T-cell (primary cell): ENCODE results near the gene UBA52. TPM values are rescaled to one million over a fixed set of nuclear protein-coding genes. Genes with fewer than 3 reads are reported as not detected.

Source experiments
- ATAC-seq, 4 experiments: fragments of 200-7000 bp in 3 of 4; fragments of 150-1000 bp in 1 of 4; cut with Tn5 transposase; replicated peaks in 1 of 4; 1 replicate in 3 of 4; 2 replicates in 1 of 4; pipeline ENCODE4 v1.10.0; 2021; ENCODE audit warnings: moderate library complexity in 3 of 4, mild to moderate bottlenecking in 2 of 4, moderate number of reproducible peaks in 1 of 4
- CTCF ChIA-PET, 2 donors: fragments of 300-600 bp; sonication (Branson Sonifier 250); formaldehyde crosslinking; loops; one replicate each; lab custom pipeline; 2022; ENCODE audit warnings: antibody characterized with exemption in 2 of 2; lab: Charles Lee
- POLR2A ChIA-PET, 2 donors: fragments of 300-600 bp; sonication (Branson Sonifier 250); formaldehyde crosslinking; loops; one replicate each; lab custom pipeline; 2022; ENCODE audit warnings: antibody characterized with exemption in 2 of 2; lab: Charles Lee
- DNase-seq, 35 experiments: peaks; one replicate each; pipeline versions ENCODE4 v3.0.0 to v3.0.0-alpha.2; 2013 to 2023
- H3K27ac ChIP-seq: one replicate; pipeline ENCODE4 v1.5.1; 2013; ENCODE audit warnings: low read length
- H3K27me3 ChIP-seq, 2 experiments: replicated peaks in 1 of 2; 1 replicate in 1 of 2; 2 replicates in 1 of 2; pipeline versions ENCODE4 v1.6.1 to v1.7.0; 2013; ENCODE audit warnings: low read length in 1 of 2, mixed read lengths in 1 of 2; ENCODE audit not compliant: control insufficient read depth in 2 of 2, insufficient read depth in 2 of 2; ENCODE audit errors: extremely low read depth in 1 of 2
- H3K36me3 ChIP-seq, 2 donors: 1 replicate in 1 of 2; 2 replicates in 1 of 2; pipeline versions ENCODE4 v1.6.1 to v1.7.0; 2013; ENCODE audit warnings: low read length in 1 of 2; ENCODE audit not compliant: control insufficient read depth in 2 of 2, insufficient read depth in 1 of 2; ENCODE audit errors: extremely low read depth in 1 of 2
- H3K4me1 ChIP-seq, 2 experiments: 1 replicate in 1 of 2; 2 replicates in 1 of 2; pipeline versions ENCODE4 v1.6.1 to v1.7.0; 2013; ENCODE audit warnings: low read length in 2 of 2, mixed read lengths in 1 of 2; ENCODE audit not compliant: insufficient read depth in 2 of 2, control insufficient read depth in 1 of 2; ENCODE audit errors: extremely low read depth in 1 of 2
- H3K4me3 ChIP-seq, 2 donors: 1 replicate in 1 of 2; 2 replicates in 1 of 2; pipeline versions ENCODE4 v1.5.1 to v1.7.0; 2013; ENCODE audit warnings: mild to moderate bottlenecking in 2 of 2, low read length in 1 of 2, moderate library complexity in 1 of 2; ENCODE audit not compliant: control insufficient read depth in 1 of 2; ENCODE audit errors: extremely low read depth in 1 of 2
- H3K9me3 ChIP-seq: 2 replicates; pipeline ENCODE4 v1.7.0; 2013
- H3K27ac Mint-ChIP-seq, 2 donors: one replicate each; pipeline ENCODE4 v1.8.0; 2020 to 2021; ENCODE audit warnings: mild to moderate bottlenecking in 2 of 2, mixed read lengths in 2 of 2
- H3K27me3 Mint-ChIP-seq, 2 donors: one replicate each; pipeline ENCODE4 v1.8.0; 2021 to 2022; ENCODE audit warnings: mixed read lengths in 2 of 2
- H3K36me3 Mint-ChIP-seq: one replicate; pipeline ENCODE4 v1.8.0; 2021; ENCODE audit warnings: mixed read lengths
- H3K4me1 Mint-ChIP-seq, 3 donors: one replicate each; pipeline ENCODE4 v1.8.0; 2020 to 2022; ENCODE audit warnings: mixed read lengths in 3 of 3, mild to moderate bottlenecking in 1 of 3
- H3K4me3 Mint-ChIP-seq, 3 donors: one replicate each; pipeline ENCODE4 v1.8.0; 2020 to 2022; ENCODE audit warnings: mild to moderate bottlenecking in 3 of 3, mixed read lengths in 3 of 3, moderate library complexity in 3 of 3
- H3K9me3 Mint-ChIP-seq, 3 donors: one replicate each; pipeline ENCODE4 v1.8.0; 2020 to 2022; ENCODE audit warnings: mixed read lengths in 3 of 3
- WGBS: methylation state at CpG from one replicate; pipeline ENCODE4 v1.1.5; 2013; ENCODE audit warnings: missing lambda C conversion rate; ENCODE audit not compliant: insufficient coverage; 5-methylcytosine and 5-hydroxymethylcytosine counted together
- total RNA-seq, 35 experiments: library from RNA in 6 of 35; stranded (reverse) in 6 of 35; fragments of 120-200 nt in 1 of 35; gene quantifications; one replicate each; pipeline versions ENCODE4 v1.2.1 to v1.2.4 and lab custom pipeline; 2013 to 2026

The UBA52 gene
- total RNA-seq, 5 donors from 2014 or later (not counting 1 experiment from before 2014, with no cell fraction given) = 1,917 to 2,053 (median 1,972) TPM

DNA sequence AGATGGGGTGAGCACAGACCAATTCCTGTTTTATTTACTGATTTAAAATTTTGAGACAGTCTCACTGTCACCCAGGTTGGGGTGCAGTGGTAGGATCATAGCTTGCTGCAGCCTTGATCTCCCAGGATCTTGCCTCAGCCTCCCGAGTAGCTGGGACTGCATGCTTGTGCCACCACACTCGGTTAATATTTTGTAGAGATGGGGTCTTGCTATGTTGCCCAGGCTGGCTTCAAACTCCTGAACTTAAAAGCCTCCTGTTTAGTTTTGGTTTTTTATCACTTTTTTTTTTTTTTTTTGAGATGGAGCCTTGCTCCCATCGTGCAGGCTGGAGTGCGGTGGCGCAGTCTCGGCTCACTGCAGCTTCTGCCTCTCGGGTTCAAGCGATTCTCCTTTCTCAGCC, 4.7 kb downstream of the UBA52 start:
- no peaks in the 10 kb centered on the region for H3K27me3 ChIP-seq
- 93% methylated on average over 7 of the region's 8 CpGs for WGBS
- CTCF ChIA-PET = no interaction called here
- DNase-seq (no peak), ATAC-seq (no peak)
- H3K9me3 ChIP-seq = no peaks in the 10 kb centered on the region
- H3K4me1 Mint-ChIP-seq = peaks cover 17 to 21% (median 20%) of the 10 kb centered on the region in 3 donors
- H3K4me3 Mint-ChIP-seq = no peak overlapping the region
- H3K36me3 ChIP-seq = peaks cover 13 to 40% of the 10 kb centered on the region in 2 donors
- peaks cover 17% of the 10 kb centered on the region for H3K36me3 Mint-ChIP-seq
- H3K4me3 ChIP-seq = no peak overlapping the region
- H3K27ac ChIP-seq = no peak overlapping the region
- H3K4me1 ChIP-seq = peaks cover 11 to 20% of the 10 kb centered on the region in 2 experiments
- no peaks in the 10 kb centered on the region for H3K9me3 Mint-ChIP-seq
- POLR2A ChIA-PET = no interaction called here
- H3K27ac Mint-ChIP-seq = no peak overlapping the region
- H3K27me3 Mint-ChIP-seq = no peaks in the 10 kb centered on the region

GRCh38 chr19:18577365-18577914, 5.8 kb downstream of the UBA52 start:
- Histone ChIP-seq H3K9me3 (no peaks in the 10 kb centered on the region), H3K4me1 (peaks cover 9 to 13% of the 10 kb centered on the region in 2 experiments), H3K4me3 (no peak overlapping the region), H3K27me3 (no peaks in the 10 kb centered on the region), H3K36me3 (peaks cover 13 to 40% of the 10 kb centered on the region in 2 donors), H3K27ac (no peak overlapping the region)
- Mint-ChIP-seq H3K27me3 (no peaks in the 10 kb centered on the region), H3K4me1 (peaks cover 8 to 15% (median 11%) of the 10 kb centered on the region in 3 donors), H3K4me3 (no peak overlapping the region), H3K27ac (no peak overlapping the region), H3K9me3 (no peaks in the 10 kb centered on the region), H3K36me3 (peaks cover 16% of the 10 kb centered on the region)
- ATAC-seq (no peak), DNase-seq (no peak)
- CTCF ChIA-PET = no interaction called here
- WGBS = 89% methylated on average over 11 of the region's 21 CpGs
- POLR2A ChIA-PET = interaction anchor here (0.6 to 1.0 kb wide), 3 partner anchors 12 to 39 kb away, joined by 3 to 10 read pairs (median 4); partner anchors contain the start of gene REX1BD (in 1 of the 2)

- Mint-ChIP-seq H3K4me3 (no peak overlapping the region), H3K27ac (no peak overlapping the region), H3K36me3 (peaks cover 4% of the 10 kb centered on the region), H3K4me1 (peaks cover 2% of the 10 kb centered on the region in 3 donors), H3K27me3 (no peaks in the 10 kb centered on the region), H3K9me3 (no peaks in the 10 kb centered on the region)
- Histone ChIP-seq H3K4me3 (no peak overlapping the region), H3K4me1 (peaks cover 0 to 3% of the 10 kb centered on the region in 2 experiments), H3K36me3 (peaks cover 10 to 17% of the 10 kb centered on the region in 2 donors), H3K9me3 (no peaks in the 10 kb centered on the region), H3K27ac (no peak overlapping the region), H3K27me3 (no peaks in the 10 kb centered on the region)
- ChIA-PET CTCF (no interaction called here), POLR2A (no interaction called here)
- 84% methylated on average over 6 of the region's 7 CpGs for WGBS
- DNase-seq = no peak
- ATAC-seq = no peak
Measured at GRCh38 chr19:18580311-18580710, 8.7 kb downstream of the UBA52 start.

- Histone ChIP-seq H3K27me3 (no peaks in the 10 kb centered on the region), H3K36me3 (peaks cover 0 to 9% of the 10 kb centered on the region in 2 donors), H3K9me3 (no peaks in the 10 kb centered on the region), H3K27ac (no peak overlapping the region), H3K4me1 (peaks cover 16 to 42% of the 10 kb centered on the region in 2 experiments), H3K4me3 (no peak overlapping the region)
- H3K9me3 Mint-ChIP-seq = no peaks in the 10 kb centered on the region
- peaks cover 33 to 43% (median 35%) of the 10 kb centered on the region in 3 donors for H3K4me1 Mint-ChIP-seq
- POLR2A ChIA-PET = no interaction called here
- peak overlapping the region in 1 of 3 donors; percentile 28 for H3K4me3 Mint-ChIP-seq
- peaks cover 3% of the 10 kb centered on the region for H3K36me3 Mint-ChIP-seq
- DNase-seq (no peak), ATAC-seq (no peak)
- CTCF ChIA-PET = interaction anchor here in 1 of 2 donors (0.6 kb wide), 3 partner anchors 55 to 175 kb away, joined by 3 to 5 read pairs (median 3); no protein-coding TSS in a partner anchor
- H3K27me3 Mint-ChIP-seq = no peaks in the 10 kb centered on the region
- H3K27ac Mint-ChIP-seq = peak overlapping the region in 1 of 2 donors; percentile 6
- WGBS = no CpG with 5 or more reads among the region's 2 CpGs
Measured at GRCh38 chr19:18586306-18586705, 14.6 kb downstream of the UBA52 start.

- no peaks in the 10 kb centered on the region for H3K9me3 ChIP-seq
- Mint-ChIP-seq H3K4me3 (peak overlapping the region; percentile 28 to 80 (median 46)), H3K27me3 (no peaks in the 10 kb centered on the region), H3K4me1 (peaks cover 33 to 43% (median 35%) of the 10 kb centered on the region in 3 donors), H3K9me3 (no peaks in the 10 kb centered on the region), H3K36me3 (peaks cover 3% of the 10 kb centered on the region), H3K27ac (peak overlapping the region; percentile 93 to 95)
- H3K4me3 ChIP-seq = peak overlapping the region; percentile 77 to 78
- 80% methylated on average over 10 of the region's 12 CpGs for whole genome bisulfite sequencing
- ATAC-seq (no peak), DNase-seq (no peak)
- ChIA-PET POLR2A (interaction anchor here in 1 of 2 donors (1.0 kb wide), 1 partner anchor 66 kb away, joined by 3 read pairs; the partner anchor contains the start of gene ELL), CTCF (interaction anchor here in 1 of 2 donors (0.6 to 3.2 kb wide), 3 partner anchors 16 to 89 kb away, joined by 3 to 24 read pairs (median 4); partner anchors contain the start of gene UBA52)
- H3K27me3 ChIP-seq = no peaks in the 10 kb centered on the region
- H3K27ac ChIP-seq = peak overlapping the region; percentile 75
- peaks cover 16 to 42% of the 10 kb centered on the region in 2 experiments for H3K4me1 ChIP-seq
- peaks cover 8 to 12% of the 10 kb centered on the region in 2 donors for H3K36me3 ChIP-seq
Measured at GRCh38 chr19:18587561-18587960, 15.9 kb downstream of the UBA52 start.

DNA sequence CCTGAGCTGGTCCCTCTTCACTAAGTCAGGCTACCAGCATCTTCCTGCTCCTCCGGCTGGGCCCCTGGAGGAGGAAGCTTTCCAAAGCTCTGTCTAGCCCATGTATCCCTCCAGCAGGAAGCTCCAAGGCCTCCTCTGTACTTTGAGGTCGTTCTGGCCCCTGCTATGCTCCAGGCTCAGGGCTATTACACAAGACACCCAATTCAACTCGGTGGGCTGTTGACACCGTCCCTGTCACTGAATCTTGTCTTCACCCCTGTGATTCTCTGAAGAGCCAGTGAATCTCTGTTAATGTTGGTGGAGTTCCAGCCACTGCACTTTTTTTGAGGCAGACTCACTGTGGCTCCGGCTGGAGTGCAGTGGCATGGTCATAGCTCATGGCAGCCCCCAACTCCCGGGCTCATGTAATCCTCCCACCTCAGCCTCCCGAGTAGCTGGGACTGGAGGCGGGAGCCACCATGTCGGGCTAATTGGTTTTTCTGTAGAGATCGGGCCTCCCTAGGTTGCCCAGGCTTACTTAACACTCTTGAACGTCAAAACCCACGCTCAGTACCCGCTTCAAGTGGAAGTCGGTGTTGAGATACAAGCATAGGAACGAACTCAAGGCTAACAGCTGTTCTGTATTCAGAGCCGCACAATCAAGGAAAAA, 16.4 kb downstream of the UBA52 start:
- POLR2A ChIA-PET = interaction anchor here in 1 of 2 donors (1.0 kb wide), 1 partner anchor 66 kb away, joined by 3 read pairs; the partner anchor contains the start of gene ELL
- DNase-seq (no peak), ATAC-seq (peak in 2 of 4 experiments; percentile 3 to 13)
- peak overlapping the region; percentile 75 for H3K27ac ChIP-seq
- Mint-ChIP-seq H3K36me3 (peaks cover 3% of the 10 kb centered on the region), H3K4me1 (peaks cover 33 to 43% (median 35%) of the 10 kb centered on the region in 3 donors), H3K27ac (peak overlapping the region; percentile 93 to 95), H3K27me3 (no peaks in the 10 kb centered on the region), H3K9me3 (no peaks in the 10 kb centered on the region), H3K4me3 (peak overlapping the region; percentile 79 to 88 (median 80))
- peaks cover 8 to 12% of the 10 kb centered on the region in 2 donors for H3K36me3 ChIP-seq
- H3K4me3 ChIP-seq = peak overlapping the region; percentile 77 to 78
- CTCF ChIA-PET = interaction anchor here in 1 of 2 donors (1.2 to 3.2 kb wide), 3 partner anchors 16 to 68 kb away, joined by 4 to 24 read pairs (median 13); partner anchors contain the start of genes KXD1 and UBA52
- 17% methylated on average over 9 of the region's 16 CpGs for WGBS
- H3K4me1 ChIP-seq = peaks cover 16 to 42% of the 10 kb centered on the region in 2 experiments
- no peaks in the 10 kb centered on the region for H3K27me3 ChIP-seq
- H3K9me3 ChIP-seq = no peaks in the 10 kb centered on the region
